Muscle of back (tissue), 11 donors: ENCODE data around the gene NFIX. TPM values are rescaled to one million over a fixed set of nuclear protein-coding genes. Genes with fewer than 3 reads are reported as not detected.

Experiments
- DNase-seq, 3 donors: peaks; one replicate each; pipeline versions ENCODE4 v3.0.0 to v3.0.0-alpha.2; 2013
- polyA plus RNA-seq, 10 donors: library from polyadenylated mRNA; unstranded; fragments of 120-200 nt; gene quantifications; one replicate each; pipeline ENCODE4 v1.2.1, GENCODE V29; 2013; ENCODE audit not compliant: insufficient read length in 10 of 10

Gene NFIX
- polyA plus RNA-seq, 10 donors: 89.1 to 136 (median 111) TPM

DNA sequence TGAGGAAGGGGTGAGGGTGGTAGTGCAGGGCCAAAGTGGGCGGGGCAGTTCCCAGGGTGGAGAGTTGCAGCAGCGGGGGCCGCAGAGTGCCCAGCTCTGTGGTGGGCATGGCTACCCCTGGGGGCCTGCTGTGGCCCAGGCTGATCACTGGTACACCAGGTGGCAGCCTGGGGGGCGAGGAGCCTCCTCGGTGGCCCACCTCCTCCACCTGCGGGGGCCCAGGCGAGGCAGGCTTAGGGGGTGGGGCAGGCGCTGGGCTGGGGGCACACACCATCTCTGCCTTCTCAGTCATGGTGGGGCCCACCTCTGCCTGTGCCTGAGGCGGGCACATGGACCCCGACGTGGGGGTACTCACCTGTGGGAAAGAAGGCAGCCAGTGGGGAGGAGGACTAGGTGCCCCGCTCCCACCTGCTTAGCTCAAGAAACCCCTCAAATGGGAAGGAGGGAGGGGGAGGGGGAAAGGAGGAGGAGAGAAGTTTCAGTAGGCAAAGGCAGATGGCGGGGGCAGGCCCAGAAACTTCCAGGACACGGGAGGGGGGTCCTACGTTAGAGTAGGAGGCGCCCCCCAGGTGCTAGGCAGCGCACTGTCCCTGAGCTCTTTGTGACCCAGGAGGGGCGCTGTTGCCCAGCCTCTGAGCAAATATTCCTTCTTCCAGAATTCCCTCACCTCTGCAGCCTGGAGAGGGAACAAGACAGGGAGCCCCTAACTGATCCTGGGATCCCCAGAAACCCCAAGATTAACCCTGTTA lies 105.7 kb downstream of the NFIX start:
- DNase-seq: peak in 1 of 3 donors; percentile 36

DNA sequence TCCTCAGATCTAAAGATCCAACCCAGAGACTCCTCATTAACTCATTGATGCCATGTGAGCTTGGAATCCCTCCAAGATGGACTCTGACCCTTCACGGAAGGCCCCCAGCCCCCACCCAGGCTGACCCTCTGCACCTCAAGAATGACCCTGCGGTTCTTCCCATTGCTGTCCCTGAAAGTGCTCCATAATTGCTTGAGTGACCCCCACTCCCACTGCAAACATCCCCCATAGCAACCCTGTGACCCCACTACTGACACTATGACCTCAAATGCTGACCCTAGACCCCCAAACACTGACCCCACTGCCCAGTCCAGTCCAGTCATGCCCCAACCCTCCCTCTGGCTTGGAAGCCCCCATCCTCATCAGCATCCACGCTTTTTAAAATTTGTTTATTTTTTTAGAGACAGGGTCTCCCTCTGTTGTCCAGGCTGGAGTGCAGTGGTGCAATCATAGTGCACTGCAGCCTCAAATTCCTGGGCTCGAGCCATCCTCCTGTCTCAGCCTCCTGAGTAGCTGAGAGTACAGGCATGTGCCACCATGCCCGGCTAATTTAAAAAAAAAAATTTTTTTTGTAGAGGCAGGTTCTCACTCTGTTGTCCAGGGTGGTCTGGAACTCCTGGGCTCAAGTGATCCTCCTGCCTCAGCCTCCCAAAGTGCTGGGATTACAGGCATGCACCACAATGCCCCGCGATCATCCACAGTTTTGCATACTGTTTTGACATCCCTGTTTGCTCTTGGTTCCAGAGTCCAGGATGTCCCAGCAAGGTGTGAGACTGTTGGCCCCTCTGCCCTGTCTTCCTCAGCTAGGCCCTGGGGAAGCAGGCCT lies 106.5 kb downstream of the NFIX start:
- no peak for DNase-seq

DNA sequence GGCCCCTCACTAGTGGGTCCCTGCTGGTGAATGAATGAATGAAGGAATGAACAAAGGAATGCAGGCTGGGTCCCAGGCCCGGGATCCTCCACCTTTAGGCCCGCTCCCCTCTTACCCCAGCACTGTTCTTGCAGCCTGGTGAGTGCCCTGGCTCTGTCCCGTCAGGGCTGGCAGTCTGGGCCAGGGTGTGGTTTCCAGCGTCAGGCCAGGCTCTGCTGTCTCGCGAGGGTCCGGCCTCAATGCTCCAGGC lies 107.1 kb downstream of the NFIX start:
- no peak for DNase-seq

DNA sequence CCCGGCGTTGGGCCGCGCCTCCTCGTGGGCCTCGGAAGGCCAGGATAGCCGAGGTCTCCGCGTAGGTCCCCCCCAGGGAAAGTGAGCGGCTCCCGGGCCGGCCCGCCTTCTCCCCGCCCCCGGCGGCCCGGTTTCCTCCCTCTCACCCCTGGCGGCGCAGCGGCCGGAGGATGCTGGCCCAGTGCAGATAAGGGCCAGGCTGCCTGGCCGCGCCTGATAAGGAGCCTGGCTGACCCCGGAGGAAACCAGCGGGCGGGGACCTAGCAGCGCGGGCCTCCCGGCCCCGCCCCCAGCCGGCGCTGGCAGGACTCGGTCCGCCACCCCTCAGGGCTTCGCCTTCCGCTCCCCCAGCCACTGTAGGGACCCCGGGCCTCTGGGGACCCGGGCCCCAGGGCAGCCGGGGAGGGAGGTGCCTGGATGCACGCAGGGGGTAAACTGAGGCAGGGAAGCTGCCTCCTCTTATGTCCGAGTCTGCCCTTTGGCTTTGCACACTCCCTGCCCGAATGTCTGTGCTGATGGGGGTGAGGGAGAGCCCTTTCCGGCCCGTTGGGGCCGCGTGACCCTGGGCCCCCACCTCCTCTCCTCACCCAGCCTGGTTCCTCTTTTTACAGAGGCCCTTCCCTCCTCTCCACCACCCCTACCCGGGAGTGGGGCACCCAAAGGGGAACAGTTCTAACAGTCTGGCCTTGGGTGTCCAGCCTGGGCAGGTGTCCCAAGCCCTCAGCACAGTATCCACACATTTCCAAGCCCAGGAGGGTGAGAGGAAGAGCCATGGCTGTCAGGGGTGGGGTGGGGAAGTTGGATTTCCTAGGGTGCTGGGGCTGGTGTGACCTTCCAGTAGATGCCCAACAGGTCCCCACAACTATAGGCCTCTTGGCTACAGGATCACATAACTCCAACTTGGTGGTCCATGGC lies 107.6 kb downstream of the NFIX start, which contains the start of gene LYL1:
TSS of gene LYL1 (minus strand) at position 193 of the 915 bp plus-strand sequence. CDS start 1,687 bp downstream, outside the sequence.
- DNase-seq: peak in 1 of 3 donors; percentile 83

DNA sequence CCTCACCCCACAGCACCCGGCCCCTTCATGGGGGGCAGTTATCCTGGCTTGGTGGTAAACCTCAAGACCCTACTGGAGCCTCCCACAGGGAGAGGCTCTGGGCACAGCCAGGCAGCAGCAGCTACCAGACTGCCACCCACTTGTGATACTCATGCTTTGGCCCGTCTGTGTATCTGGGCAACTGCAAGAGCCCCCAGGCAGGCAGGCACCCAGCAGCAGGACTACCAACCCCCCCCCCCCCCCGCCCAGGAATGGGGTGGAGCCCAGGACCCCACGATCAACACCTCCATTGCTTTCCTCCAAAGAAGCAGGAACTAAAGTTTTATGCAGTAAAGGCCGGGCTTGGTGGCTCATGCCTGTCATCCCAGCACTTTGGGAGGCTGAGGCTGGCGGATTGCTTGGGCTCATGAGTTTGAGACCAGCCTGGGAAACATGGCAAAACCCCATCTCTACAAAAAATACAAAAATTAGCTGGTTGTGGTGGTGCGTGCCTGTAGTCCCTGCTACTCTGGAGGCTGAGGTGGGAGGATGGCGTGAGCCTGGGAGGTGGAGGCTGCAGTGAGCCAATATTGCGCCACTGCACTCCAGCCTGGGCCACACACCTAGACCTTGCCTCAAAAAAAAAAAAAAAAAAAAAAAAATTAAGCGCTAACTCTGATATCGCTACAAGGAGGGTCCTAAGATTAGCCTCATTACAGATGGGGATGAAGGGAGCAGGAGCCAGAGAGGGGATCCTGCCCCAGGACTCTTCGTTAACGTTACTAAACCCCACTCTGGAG lies 108.5 kb downstream of the NFIX start:
- no peak for DNase-seq

DNA sequence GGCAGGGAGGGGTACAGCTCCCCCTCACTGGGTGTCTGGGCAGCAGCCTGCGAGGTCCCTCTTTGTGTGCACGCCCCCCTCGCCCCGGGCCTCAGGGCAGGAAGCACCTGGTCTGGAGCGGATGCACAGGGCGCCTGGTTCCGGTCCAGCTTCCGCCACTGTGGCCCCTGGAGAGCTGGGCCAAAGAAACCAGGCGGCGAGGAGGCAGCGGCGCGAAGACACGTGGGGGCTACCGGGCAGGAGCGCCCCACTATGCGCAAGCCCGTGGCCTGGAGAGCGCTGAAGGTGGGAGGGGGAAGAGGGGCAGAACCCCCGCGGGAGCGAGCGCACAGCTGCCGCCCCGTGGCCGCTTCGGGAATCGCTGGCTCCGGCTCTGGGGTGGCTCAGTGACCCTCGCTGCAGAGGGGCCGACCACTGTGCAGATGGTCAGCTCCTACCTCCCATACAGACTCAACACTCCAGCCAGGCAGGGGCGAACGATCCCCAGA lies 109.1 kb downstream of the NFIX start:
- peak in 1 of 3 donors; percentile 84 for DNase-seq

DNA sequence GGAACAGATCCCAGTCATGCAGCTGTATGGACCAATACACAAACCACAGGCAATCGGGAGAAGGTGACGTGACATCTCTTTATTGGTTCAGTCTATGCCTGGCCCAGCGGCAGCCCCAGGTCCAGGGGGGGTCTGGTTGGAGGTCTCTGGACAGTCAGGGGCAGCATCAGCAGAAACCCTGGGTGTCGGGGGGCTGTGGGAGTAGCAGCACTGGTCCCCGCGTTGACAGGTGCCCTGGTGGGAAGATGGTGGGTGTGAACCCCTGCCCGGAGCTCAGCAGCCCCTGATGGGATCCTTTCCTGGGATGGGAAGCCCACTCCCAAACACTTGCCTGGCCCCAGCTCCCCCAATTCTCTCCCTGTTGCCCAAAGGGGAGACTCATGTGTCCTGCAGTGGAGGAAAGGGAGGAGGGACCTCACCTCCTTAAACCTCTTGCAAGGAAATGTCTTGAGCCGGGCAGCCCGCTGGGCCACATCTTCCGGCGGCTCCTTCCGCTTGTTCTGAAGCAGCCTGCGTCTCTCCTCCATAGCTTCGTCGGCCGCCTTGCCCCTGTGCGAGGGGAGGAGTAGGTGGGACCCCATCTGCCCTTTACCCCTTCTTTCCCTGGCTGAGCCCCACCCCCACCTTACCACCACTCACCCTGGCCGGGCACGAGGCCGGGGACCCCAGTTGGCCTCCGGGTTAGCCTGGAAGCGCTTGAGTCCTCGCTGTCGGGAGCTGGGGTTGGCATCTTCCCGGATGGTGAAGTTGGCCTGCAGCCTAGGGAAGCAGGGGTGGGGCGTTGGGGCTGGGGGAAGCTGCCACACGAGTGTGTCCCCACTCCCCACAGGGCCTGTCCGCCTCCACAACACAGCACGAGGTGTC lies 109.8 kb downstream of the NFIX start:
- peak in 1 of 3 donors; percentile 29 for DNase-seq

DNA sequence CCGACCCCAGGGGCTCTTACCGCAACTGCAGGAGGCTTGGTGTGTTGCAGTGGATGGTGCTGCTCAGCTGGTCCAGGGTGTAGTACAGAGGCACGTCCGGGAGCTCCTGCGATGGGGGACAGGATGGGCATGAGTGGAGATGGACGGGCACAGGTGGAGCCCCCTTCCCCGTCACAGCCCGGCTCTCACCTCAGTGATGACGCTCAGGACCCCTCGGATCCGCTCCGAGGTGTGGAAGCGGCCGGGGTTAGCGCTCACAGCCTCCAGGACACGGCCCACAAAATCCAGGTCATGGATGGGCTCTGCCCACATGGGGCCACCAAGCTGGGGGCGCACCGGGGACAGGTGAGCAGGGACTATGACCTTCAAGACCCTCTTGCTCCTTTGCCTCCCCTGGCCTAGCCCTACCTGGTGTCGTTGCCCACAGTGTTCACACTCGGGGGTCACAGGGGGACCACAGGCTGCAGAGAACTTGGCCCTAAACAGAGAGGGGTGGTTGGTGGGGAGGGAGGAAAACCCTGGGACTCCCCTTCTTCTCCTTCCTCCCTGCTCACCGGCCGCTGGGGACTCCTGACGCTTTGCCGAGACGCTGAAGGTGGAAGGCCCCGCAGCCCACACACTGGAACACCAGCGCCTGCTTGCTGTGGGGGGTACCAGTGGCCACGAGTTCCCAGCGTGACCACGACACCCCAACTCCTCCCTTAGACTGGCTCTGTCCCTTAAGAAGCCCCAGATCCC lies 114.3 kb downstream of the NFIX start:
- DNase-seq: no peak

DNA sequence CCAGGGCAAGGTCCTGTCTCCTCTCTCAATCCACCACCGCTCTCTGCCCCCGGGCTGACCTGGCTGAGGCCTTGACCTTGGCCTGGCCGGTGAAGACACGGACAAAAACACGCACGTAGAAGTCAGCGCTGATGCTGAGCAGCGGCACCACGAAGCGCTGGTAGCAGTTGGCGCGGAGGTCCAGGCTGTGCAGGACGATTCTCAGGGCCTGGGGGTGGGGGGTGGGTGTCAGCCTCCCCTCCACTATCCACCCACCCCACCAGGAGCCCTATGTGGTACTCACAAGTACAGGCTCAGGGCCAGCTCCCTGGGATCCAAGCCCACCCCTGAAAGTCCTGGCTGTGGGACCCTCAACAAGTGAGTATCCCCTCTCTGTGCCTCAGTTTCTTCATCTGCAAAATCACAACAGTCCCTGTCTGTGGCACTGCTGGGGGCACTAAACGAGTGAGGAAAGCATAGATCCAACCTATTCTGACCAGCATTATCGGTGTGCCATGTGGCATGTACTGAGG lies 114.9 kb downstream of the NFIX start:
- no peak for DNase-seq

DNA sequence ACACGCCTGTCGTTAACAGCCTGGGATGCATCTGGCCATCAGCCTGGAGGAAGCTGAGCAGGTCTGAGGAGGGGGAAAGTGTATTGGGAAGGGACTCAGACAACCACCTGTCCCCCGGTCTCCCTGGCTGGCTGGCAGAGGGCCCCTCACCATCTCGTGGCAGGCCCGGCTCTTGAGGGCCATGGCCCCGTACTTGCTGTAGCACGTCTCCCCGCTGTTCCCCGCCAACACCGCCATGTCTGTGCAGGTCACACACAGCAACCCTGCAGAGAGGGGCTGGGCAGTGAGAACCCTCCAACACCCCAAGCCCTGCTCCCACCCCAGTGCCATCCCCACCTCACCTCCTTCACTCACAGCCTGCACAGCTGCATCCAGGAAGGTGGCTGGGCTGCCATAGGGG lies 117.3 kb downstream of the NFIX start:
- no peak for DNase-seq

DNA sequence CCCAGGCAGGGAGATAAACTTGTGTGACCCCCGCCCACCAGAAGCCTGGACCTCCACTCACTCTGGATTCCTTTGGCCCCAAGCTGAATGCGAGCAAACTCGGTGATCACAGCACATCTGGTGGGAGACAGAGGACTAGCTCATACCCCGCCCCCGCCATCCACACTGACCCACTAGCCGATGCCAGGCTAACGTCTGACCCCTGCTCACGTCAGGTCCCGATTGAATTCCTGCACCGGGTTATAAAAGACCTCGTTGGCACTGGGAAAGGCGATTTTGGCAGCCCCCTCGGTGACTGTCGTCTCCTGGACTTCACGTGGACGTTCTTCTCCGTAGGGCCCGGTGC lies 120.6 kb downstream of the NFIX start:
- no peak for DNase-seq

DNA sequence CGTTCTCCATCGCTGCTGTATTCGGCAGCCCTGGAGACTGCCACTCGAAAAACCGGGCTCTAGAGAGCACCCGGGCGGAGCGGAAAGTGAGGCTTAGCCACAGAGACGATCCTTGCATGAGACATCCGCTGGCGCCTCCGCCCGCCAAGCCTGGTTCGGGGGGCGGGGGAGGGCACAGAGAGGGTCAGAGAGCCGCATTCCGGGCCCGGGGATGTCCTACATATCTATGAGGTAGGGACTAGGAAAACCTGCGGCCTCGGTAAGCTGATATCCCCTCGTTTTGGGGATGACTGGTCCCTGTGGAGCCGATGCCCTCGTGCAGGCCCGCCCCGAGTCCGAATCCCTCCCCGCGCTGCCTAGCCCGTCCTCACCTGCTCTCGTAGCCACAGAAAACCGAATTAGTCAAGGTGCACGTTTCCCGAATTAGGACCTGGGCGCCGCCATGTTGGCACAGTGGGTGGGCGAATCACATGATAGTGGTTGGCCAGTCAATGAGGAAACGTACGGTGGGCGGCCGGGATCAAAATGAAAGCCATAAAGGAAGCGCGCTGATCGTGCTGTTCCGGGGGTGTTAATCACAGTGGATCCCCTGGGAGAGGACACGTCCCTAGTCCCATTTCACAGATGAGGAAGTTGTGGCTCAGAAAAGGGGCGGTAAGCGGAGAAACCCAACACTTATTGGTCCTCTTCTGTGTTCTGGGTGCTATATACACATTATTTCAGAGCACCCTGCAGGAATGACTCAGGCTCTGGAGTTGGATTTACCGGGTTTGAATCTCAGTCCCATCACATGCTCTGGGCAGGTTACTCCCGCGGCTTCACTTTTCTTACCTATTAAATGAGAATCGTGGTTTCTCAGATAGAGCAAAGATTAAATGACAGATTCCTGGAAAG lies 121.3 kb downstream of the NFIX start, which contains the start of gene TRMT1:
TSS of gene TRMT1 (minus strand) at position 459 of the 894 bp plus-strand sequence. CDS start at position 118, 341 bp downstream.
- DNase-seq: peak; percentile 92 to 96 (median 94)

DNA sequence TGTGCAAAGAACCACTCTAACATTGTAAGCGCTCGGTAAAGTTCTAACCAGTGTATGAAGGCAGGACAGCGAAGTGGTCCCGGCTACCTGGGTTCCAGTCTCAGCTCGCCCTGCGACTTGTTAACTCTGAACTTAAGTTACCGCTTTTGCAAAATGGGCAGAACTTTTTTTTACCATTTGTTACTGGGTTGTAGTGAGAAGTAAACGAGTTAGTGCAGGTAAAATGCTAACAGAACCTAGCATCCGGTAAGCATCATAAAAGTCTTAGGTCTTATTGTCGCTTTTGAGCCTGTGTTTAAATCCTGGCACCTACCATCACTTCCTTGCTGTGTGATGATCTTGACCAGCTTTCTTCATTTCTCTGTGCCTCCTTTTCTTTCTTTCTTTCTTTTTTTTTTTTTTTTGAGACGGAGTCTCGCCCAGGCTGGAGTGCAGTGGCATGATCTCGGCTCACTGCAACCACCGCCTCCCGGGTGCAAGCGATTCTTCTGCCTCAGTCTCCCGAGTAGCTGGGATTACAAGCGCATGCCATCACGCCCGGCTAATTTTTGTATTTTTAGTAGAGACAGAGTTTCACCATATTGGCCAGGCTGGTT lies 122.0 kb downstream of the NFIX start:
- DNase-seq: no peak

DNA sequence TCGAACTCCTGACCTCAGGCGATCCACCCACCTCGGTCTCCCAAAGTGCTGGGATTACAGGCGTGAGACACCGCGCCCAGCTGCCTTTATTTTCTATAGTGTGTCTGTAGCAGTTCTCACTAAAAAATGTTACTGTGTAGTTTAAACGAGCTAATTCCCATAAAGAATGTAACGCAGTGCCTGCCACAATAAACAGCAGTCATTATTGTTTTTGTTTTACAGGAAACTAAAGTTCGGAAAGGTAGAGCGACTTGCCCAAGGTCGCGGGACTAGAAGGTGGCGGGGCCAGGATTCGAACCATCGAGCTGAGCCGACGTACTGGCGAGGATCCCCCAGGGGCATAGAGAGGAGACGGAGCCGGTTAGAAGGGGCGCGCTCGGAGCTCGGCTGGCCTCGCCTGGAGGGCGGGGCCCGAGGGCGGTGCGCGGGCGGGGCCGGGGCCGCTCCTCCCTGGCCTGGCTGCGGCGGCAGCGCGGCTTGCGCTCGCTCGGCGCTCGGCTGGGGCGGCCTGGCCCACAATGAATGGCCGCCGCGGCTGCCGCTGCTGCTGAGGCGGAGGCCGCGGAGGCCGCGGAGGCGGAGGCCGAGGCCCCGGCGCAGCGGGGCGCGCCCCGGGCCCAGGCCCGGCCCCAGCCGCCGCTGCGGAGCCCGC lies 122.6 kb downstream of the NFIX start, which contains the start of gene NACC1:
TSS of gene NACC1 (plus strand) at position 493 of the 652 bp plus-strand sequence. CDS start 16,944 bp downstream, outside the sequence.
- peak; percentile 91 to 95 (median 91) for DNase-seq

DNA sequence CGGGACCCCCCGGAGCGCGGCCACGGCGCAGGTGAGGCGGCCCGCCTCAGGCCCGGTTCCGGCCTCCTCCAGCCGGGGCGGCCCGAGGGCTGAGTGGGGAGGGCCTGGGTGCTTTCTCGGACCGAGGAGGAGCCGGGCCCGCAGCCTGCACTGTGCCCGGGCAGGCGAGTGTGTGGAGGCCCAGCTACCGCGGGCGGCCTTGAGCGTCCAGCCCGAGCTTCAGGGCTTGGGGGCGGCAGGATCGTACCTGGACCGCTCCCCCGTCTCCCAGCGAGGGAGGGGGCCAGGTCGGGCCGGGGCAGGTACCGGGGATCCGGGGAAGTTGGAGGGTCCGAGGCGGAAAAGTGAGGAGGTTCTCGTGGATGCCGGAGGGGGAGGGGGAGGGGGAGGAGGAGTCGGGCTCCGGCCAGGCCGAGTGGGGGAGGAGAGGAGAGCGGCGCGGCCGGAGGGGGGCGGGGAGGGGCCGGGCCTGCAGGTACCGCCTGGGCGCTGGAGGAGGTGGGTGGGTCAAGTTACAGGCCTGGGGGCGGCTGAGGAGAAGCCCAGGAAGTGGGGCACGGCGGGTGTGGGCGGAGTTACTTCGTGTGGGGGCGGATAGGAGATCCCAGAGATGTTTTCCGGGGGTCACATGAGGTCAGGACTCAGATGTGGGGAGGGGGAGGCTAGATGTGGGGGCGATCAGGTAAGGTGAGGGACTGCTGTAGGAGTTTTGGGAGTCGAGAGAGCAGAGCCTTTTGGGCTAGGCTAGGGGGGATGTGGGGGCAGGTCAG lies 123.3 kb downstream of the NFIX start:
- peak in 1 of 3 donors; percentile 49 for DNase-seq

DNA sequence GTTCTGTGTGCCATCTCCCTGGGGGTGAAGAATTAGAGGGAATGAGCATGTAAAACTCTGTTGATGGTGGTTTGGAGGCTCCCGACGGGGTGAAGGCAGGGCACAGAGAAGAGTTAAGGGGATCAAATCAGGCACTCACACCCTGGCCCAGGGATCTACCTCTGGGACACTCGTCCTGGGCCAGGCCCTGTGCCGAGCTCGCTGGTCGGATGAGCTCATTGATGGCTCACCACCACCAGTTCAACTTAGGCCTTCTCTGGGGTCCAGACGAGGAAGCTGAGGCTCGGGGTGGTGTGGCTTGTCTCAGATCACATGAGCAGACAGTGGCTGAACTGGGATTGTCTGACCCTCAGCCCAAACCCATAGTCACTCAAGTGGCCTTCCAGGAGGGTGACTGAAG lies 124.4 kb downstream of the NFIX start:
- DNase-seq: no peak
